HG03103 (cell line): ENCODE measurements around the gene NR6A1.

Source experiments
- ATAC-seq: cut with Tn5 transposase; IDR thresholded peaks from one replicate; pipeline ENCODE4 v1.9.1; 2021; ENCODE audit warnings: low read depth; ENCODE audit not compliant: unreplicated experiment

Gene NR6A1

DNA sequence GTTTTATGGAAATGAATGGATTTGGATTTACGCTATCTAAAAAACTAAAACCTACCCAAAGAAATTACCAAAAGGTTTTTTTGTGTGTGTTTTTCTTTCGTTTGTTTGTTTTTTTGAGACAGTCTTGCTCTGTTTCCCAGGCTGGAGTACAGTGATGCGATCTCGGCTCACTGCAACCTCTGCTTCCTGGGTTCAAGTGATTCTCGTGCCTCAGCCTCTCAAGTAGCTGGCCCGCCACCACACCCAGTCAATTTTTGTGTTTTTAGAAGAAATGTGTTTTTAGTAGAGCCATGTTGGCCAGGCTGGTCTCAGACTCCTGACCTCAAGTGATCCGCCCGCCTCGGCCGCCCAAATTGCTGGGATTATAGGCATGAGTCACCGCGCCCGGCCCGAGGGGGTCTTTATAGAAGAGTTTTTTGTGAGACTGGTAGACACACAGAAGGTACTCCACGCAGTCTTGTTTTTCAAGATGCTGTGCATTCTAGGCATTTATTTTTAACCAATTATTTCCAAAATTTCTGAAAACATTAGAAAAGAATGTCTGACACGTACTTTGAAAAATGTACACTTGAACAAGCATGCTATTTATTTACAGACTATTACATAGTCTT lies 75.7 kb downstream of the NR6A1 start:
- no peak for ATAC-seq

DNA sequence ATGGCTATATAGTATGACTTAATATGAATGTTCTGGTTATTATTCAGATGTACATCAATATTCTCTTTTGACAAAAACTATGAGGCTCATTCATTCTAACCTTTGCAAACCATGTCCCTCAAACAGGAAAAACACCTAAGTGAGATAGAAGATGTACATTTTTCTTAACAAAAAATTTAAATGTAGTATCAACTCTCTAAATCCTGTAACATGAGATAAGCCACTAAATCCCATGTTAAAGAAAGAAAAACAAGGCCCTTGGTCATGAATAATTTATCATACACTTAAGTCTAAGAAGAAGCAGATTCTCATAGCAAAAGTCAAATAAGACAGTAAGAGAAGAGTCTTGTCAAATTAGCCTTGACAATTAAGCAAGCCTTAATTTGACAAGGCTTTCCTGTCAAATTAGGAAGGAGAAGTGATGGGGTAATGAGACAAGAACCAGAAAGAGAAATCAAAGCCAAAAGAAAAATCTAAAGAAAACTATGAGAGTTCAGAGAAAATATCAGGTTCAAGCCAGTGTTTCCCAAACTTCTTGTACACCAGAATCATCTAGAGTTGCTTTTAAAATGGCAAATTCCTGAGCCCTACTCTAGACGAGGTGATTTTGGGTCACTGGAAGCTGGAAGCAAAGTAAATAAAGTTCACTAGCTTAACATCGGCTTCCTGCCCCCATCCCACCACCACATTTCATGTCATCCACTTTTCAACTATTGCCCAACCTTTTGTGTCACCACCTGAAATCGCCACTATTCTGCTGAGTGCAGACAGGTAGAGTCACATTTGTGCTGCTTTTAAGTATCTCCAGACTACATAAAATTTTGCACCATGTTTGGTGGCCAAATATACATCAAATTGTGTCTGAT lies 76.5 kb downstream of the NR6A1 start:
- ATAC-seq, result no peak

- ATAC-seq, result no peak
These were observed 77.7 kb downstream of the NR6A1 start for GRCh38 chr9:124693403-124693802.

DNA sequence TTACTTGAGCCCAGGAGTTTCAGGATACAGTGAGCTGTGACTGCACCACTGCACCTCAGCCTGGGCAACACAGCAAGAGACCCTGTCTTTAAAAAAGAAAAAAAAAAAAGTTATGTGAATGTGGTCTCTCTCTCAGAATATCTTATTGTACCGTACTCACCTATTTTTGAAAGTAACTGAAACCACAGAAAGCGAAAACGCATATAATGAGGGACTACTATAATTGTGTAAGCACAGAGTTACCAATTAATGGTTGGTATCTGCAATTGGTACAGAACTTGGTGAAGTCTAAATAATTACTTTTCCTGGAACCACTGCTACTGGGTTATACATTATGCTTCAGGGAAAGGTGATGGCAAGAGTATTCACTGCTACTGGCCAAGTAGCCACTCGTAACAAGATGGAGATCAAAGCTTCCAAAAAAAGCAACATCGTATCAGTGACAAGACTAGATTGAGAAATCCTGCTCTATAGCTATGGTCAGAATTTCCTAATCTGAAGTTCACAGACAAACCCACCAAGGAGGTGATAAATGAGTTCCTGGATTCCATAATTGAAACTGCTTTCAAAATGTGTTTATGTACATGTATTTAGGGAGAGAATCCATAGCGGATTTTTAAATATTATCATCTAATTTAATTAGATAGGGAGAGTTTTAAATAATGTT lies 82.7 kb downstream of the NR6A1 start:
- ATAC-seq, result no peak

DNA sequence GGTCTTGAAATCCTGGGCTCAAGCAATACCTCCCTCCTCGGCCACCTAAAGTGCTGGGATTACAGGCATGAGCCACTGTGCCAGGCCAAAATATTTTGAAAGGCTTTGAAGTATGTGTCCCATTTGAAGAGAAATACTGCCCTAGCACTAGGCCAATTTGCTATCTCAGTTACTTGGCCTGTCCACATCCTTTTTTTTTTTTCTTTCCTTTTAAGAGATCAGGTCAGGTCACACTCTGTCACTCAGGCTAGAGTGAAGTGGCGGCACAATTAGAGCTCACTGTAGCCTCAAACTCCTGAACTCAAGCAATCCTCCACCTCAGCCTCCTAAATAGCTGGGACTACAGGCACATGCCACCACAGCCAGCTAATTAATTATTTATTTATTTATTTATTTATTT lies 84.2 kb downstream of the NR6A1 start:
- no peak for ATAC-seq

- no peak for ATAC-seq
These were observed 85.9 kb downstream of the NR6A1 start for GRCh38 chr9:124685217-124685616.

DNA sequence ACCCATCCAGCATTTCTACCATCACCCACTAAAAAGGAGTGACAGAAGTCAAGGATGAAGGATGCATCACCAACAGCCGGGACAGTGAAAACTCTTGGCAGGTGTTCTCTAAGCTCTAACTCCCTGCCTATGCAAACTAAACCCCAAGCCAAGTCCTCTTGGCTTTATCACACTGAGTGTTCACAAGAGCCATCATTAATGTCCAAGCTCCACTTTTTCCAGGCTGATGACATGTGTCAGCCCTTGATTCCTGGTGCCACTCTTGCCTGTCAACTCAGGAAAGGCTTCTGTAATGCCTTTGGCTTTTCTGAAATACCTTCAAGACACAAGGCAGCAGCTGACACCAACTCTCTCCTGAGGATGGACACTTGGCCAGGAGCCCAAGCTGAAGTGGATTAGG lies 86.9 kb downstream of the NR6A1 start:
- ATAC-seq, result no peak

DNA sequence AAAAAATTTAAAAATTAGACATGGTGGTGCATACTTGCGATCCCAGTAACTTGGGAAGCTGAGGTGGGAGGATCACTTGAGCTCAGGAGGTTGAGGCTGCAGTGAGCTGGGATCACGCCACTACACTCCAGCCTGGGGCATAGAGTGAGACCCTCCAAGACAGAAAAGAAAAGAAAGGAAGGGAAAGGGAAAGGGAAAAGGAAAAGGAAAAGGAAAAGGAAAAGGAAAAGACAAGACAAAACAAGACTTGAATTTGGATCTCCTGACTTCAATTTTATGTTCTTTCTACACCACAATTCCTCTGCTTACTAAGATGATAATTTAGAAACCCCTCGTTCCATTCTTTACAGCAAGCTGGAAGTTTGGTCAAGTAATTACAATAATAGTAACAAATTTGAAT lies 88.1 kb downstream of the NR6A1 start:
- no peak for ATAC-seq

GRCh38 chr9:124680714-124681390 lies 90.3 kb downstream of the NR6A1 start:
- ATAC-seq, result no peak

DNA sequence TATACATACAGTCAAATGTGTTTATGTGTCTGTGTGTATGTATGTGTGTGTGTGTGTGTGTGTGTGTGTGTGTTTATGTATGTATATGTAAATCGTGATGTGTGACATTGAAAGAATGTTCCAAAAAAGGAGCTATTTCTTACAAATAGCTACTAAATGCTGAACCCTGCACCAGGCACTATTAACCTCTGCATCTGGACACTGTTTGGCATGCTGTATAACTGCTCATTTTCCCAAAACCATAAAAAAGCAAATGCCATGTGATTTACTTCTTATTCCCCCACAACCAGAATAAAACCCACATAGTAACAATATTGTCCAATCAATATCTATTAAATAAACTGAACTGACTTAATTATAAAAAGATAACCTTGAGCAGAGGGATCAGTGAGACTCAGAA lies 91.1 kb downstream of the NR6A1 start:
- ATAC-seq, result no peak

DNA sequence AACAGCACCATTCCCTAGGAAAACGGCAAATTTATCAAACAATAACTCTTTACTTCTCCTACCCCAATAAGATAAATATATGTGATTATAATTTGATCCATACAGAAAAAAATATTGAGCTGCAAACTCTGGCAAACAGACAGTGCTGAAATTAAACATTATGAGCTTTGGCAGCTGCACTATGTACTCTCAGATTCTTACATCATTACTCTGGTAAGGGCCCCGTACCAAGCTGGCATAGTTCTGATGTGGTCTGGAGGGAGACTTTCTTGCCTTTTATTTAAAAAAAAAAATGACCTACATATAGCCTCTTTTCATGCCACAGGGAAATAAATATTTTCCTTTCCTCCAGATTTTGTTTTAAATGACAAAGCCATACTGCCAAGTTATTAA lies 95.0 kb downstream of the NR6A1 start:
- no peak for ATAC-seq

DNA sequence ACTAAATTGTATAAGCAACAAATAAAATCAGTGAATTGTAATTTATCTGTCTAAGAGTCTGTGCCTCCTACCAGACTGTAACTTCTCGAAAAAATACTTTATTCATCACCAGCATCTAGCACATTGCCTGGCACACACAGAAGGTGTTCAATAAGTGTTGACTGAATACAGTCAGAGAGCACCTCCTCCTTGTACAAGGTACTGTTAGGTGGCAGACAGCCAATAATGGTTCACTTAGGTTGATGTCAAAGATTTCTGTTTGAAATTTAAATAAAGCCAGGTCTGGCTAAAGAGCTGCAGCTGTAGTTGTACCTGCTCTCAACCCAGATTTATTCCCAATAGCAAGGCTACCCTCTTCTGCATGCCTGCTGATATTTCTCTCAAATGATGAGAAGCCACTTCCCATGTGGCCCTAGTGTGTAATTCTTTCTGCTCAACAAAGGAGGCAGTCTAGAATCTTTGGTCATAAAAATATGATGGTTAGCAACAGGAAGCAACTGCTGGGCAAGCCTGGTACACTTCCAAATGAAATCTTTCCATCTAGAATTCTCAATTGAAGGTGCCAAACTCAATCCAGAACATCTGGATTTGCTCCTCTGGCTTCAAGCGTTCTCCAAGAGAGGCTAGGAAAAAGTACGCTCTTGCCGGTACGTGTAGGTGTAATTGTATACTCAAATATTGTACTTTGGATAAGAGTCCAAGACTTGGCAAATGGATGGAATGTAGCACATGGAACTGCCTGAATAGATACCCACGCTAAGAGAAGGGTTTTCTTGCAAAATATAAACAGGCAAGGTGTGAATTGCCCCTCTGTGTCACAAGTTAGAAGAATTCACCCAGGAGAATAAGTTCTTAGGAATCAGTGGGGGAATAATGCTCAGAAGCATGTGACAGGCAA lies 95.6 kb downstream of the NR6A1 start:
- ATAC-seq, result no peak

GRCh38 chr9:124674651-124675050 lies 96.5 kb downstream of the NR6A1 start:
- no peak for ATAC-seq

DNA sequence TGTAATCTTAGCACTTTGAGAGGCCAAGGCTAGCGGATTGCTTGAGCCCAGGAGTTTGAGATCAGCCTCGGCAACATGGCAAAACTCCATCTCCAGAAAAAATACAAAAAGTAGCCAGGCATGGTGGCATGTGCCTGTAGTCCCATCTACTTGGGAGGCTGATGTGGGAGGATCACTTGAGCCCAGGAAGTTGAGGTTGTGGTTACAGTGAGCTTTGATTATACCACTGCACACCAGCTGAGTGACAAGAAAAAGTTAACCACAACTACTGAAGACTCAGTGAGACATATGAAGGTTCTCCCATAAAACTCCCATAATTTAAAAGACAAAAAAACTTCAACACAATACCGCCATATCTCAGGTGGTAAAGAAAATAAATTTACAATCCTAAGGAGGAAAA lies 98.0 kb downstream of the NR6A1 start:
- no peak for ATAC-seq

GRCh38 chr9:124671861-124672260 lies 99.2 kb downstream of the NR6A1 start:
- ATAC-seq, result no peak

DNA sequence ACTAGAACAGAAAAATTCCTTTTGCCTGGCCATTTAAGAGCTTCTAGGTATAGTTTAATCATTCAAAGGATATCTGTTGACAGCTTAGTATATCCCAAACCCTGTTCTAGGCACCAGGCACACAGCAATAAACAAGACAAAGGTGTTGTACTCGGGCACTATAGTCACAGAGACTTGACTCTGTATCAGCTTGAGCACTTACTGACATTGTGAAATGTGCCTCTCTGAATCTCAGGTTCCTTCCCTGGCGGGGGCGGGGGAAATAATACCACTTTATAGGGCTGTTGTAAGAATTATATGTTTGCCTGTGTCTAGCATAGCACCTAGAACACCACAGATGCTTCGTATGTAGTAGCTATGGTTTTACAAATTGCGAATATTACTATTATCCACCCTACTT lies 104.5 kb downstream of the NR6A1 start:
- no peak for ATAC-seq

DNA sequence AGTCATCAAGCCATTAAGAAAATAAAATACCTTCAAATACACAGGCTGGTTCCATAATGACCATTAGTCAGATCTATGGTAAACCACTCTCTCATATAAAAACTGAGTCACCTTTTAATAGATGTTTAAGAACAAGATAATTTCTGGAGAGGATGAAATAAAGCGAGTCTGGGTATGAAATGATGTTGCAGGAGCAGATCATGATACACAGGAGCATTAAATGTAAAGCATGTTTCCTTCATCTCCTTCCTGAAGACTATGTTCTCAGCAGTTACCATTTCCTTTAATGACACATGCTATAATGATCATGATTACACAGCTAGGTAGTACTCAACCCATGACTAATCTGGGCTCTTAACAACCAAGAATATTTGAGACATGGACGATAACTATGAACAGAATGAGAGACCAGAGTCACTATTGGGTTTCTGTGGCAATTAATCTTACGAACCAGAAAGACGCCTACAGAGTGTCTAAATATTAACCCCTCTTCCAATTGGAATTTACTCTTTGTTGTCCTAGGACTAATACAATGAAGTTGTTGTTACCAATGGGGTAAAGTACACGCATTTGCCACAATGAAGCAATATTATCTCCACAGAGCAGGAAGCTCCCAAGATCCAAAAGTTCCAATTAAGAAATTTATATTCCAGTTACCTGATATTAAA lies 105.6 kb downstream of the NR6A1 start:
- no peak for ATAC-seq

DNA sequence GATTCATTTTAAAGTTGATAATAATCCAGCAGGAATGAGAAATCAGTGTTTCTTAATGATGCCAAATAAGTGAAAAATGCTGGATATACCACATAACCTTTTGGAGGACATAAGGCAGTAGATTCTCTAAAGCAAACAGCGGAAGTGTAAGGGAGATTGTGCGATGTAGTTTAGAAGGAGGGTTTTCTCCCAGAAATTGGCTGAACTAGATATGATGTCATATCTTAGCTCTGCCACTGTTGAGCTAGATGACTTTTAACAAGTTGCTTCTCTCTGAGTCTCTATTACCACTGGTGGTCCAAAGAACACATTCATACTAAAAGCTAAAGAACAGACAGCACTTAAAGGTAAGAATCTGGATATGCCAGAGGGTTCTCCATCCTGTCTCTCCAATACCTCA lies 107.0 kb downstream of the NR6A1 start:
- no peak for ATAC-seq

DNA sequence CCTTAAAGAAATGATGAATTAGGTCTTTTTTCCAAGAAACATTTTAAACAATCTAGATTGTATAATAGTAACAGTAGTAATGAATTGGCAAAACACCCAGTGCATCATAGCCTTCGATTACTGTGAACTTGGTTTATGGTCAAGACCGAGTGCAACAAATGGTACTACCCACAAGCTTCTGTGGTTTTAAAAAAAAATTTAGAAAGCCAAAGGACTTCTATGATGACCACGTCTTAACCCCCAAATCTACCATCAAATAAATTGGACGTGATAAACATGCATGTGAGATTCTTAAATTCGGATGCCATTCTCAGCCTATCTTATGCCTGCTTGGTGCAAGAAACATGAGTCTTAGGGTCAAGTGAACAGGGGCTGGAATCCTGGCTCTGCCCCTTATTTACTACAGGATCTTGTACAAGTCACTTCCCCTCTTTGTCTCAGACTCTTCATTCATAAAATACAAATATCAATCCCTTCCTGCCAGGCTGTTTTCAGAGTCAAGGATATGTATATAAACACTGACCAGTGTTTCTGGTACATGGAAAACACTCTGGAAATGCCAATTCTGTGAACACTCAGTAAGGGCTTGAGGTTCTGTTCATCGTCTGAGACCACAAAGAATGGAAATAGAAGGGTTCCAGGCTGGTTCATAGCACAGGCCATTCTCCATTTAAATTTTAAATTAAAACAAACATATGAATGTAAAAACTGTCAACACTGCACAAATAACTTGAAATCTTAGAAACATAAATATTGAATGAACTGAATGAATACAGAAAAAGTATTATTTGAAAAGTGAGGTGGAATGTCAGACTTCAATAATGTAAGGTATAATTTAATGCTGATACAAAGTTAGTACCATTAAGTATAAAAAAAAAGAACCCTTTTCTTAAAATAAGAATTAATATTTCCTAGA lies 107.8 kb downstream of the NR6A1 start:
- ATAC-seq, result no peak
